ENCODE measurements around the gene HTRA2.

Gene HTRA2

GRCh38 chr2:74529357-74530238 is at the start of gene HTRA2, which contains the start of gene AUP1:
Gene HTRA2, plus strand, starts transcription at chr2:74529933. Its CDS starts 74 bp downstream, at chr2:74530007.
Gene AUP1, minus strand, starts transcription at chr2:74529706. Its CDS starts 77 bp downstream, at chr2:74529629.
- Histone ChIP-seq H3K9me3 (ENCODE audit: insufficient read depth, low read length, severe bottlenecking) (no peaks in the 10 kb centered on the region), H3K4me1 (ENCODE audit: insufficient read depth, low read length) (peaks cover 38% of the 10 kb centered on the region), H3K36me3 (ENCODE audit: insufficient read depth, low read length) (peaks cover 68% of the 10 kb centered on the region), H3K4me2 (ENCODE audit: insufficient read depth, low read length) (peak within 1 kb of the TSS; percentile 87), H4K20me1 (ENCODE audit: insufficient read depth, low read length) (peaks cover 15% of the 10 kb centered on the region; the same call in 1 of the 2 replicates), H2AFZ (ENCODE audit: low read depth, low read length) (peak within 1 kb of the TSS; percentile 79), H3K27me3 (ENCODE audit: insufficient read depth, low read length, poor library complexity) (no peaks in the 10 kb centered on the region), H3K9ac (ENCODE audit: low read depth, low read length) (peak within 1 kb of the TSS; percentile 75), H3K79me2 (ENCODE audit: insufficient read depth, low read length) (peaks cover 38% of the 10 kb centered on the region), H3K4me3 (ENCODE audit: low read depth in 1 of 2, low read length in 2 of 2) (peak within 1 kb of the TSS; percentile 36 to 67), H3K27ac (ENCODE audit: low read length) (peak within 1 kb of the TSS; percentile 91)
- DNase-seq (peak; percentile 94), ATAC-seq (ENCODE audit: insufficient read depth, low read depth) (peak; percentile 90)
- no peak for TF ChIP-seq EZH2 (IDR thresholded peaks at IDR 0.05; ENCODE audit: borderline replicate concordance, low read depth, low read length, severe bottlenecking)
- TF ChIP-seq CTCF (IDR thresholded peaks at IDR 0.05; ENCODE audit: borderline replicate concordance, extremely low read depth, low read length, poor library complexity, severe bottlenecking): peak; percentile 1

DNA sequence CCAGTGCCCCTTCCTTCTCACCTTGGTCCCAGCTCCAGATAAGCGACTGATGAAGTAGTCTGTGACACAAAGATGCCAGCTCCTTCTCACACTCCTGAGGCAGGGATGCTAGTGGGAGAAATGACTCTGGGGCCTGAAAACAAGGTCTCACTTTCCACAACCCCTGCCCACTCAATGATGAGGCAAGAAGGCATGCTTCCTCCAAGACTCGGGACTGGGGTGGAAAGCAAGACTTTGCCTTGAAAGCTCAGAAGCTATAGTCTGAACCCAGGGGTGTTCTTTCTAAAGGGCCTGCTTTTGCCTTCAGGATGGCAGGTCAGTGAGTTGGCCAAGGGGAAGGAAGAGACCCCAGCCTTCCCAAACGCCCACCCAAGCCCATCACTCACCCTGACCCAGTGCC is 48.3 kb upstream of the HTRA2 start:
- H3K79me2 ChIP-seq (ENCODE audit: insufficient read depth, low read length): peaks cover 58% of the 10 kb centered on the region
- H3K4me1 ChIP-seq (ENCODE audit: insufficient read depth, low read length): peaks cover 40% of the 10 kb centered on the region
- peaks cover 15% of the 10 kb centered on the region for H4K20me1 ChIP-seq (ENCODE audit: insufficient read depth, low read length)
- H3K27ac ChIP-seq (ENCODE audit: low read length): peak overlapping the region; percentile 99
- peak overlapping the region; percentile 100 for H3K4me2 ChIP-seq (ENCODE audit: insufficient read depth, low read length)
- peak overlapping the region; percentile 88 to 95; a peak in 3 of 4 replicates for H3K4me3 ChIP-seq (ENCODE audit: low read depth in 1 of 2, low read length in 2 of 2)
- peaks cover 59% of the 10 kb centered on the region for H3K36me3 ChIP-seq (ENCODE audit: insufficient read depth, low read length)
- H3K27me3 ChIP-seq (ENCODE audit: insufficient read depth, low read length, poor library complexity): no peaks in the 10 kb centered on the region
- H3K9me3 ChIP-seq (ENCODE audit: insufficient read depth, low read length, severe bottlenecking): no peaks in the 10 kb centered on the region
- H3K9ac ChIP-seq (ENCODE audit: low read depth, low read length): peak overlapping the region; percentile 92
- ATAC-seq (ENCODE audit: insufficient read depth, low read depth) (no peak), DNase-seq (no peak)
- TF ChIP-seq CTCF (IDR thresholded peaks at IDR 0.05; ENCODE audit: borderline replicate concordance, extremely low read depth, low read length, poor library complexity, severe bottlenecking): no peak
- no peak for TF ChIP-seq EZH2 (IDR thresholded peaks at IDR 0.05; ENCODE audit: borderline replicate concordance, low read depth, low read length, severe bottlenecking)
- no peak overlapping the region for H2AFZ ChIP-seq (ENCODE audit: low read depth, low read length)

GRCh38 chr2:74481961-74482800 is 47.6 kb upstream of the HTRA2 start:
- Histone ChIP-seq H3K9me3 (ENCODE audit: insufficient read depth, low read length, severe bottlenecking) (no peaks in the 10 kb centered on the region), H2AFZ (ENCODE audit: low read depth, low read length) (peak overlapping the region; percentile 99), H3K4me3 (ENCODE audit: low read depth in 1 of 2, low read length in 2 of 2) (peak overlapping the region; percentile 88 to 95), H3K27me3 (ENCODE audit: insufficient read depth, low read length, poor library complexity) (no peaks in the 10 kb centered on the region), H3K4me1 (ENCODE audit: insufficient read depth, low read length) (peaks cover 40% of the 10 kb centered on the region), H4K20me1 (ENCODE audit: insufficient read depth, low read length) (peaks cover 15% of the 10 kb centered on the region), H3K9ac (ENCODE audit: low read depth, low read length) (peak overlapping the region; percentile 92), H3K27ac (ENCODE audit: low read length) (peak overlapping the region; percentile 99), H3K4me2 (ENCODE audit: insufficient read depth, low read length) (peak overlapping the region; percentile 100), H3K79me2 (ENCODE audit: insufficient read depth, low read length) (peaks cover 61% of the 10 kb centered on the region), H3K36me3 (ENCODE audit: insufficient read depth, low read length) (peaks cover 56% of the 10 kb centered on the region)
- TF ChIP-seq CTCF (IDR thresholded peaks at IDR 0.05; ENCODE audit: borderline replicate concordance, extremely low read depth, low read length, poor library complexity, severe bottlenecking) (no peak), EZH2 (IDR thresholded peaks at IDR 0.05; ENCODE audit: borderline replicate concordance, low read depth, low read length, severe bottlenecking) (no peak)
- DNase-seq: peak; percentile 65
- peak; percentile 55 for ATAC-seq (ENCODE audit: insufficient read depth, low read depth)

All from DND-41 (cell line).